Activated T-cell treated with anti-CD3 and anti-CD28 coated beads, Interleukin-2, amount 50 U/mL, for 48 hours (primary cell): Measurements from ENCODE around the gene MTMR10.

Source experiments
- DNase-seq, 2 experiments: peaks; one replicate each; pipeline ENCODE4 v3.0.0-alpha.2; 2020

MTMR10 gene

DNA sequence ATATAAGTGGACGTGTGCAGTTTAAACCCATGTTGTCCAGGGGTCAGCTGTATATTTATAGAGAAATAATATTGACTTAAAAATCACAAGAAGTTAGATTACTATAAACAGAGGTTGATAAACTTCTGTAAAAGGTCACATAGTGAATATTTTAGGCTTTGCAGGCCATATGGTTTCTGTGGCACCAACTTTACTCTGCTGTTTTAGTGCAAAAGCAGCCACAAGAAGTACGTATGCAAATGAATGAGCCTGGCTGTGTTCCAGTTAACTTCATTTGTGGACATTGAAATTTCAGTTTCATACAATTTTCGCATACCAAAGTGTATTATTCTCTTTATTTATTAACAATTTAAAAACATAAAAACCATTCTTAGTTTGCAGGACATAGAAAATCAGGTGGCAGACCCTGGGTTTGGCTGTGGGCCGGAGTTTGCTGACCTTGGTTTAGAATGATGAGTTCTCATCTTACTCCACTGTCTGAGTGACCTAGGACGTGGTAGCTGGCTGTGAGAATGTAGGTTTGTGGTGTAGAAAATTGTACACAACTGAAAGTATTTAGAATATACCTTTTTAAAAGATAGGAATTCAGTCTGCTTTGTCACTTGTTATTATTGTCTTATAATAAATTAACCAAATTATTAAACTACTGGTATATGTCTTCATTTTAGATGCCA, 71.4 kb downstream of the MTMR10 start:
- DNase-seq, result no peak

DNA sequence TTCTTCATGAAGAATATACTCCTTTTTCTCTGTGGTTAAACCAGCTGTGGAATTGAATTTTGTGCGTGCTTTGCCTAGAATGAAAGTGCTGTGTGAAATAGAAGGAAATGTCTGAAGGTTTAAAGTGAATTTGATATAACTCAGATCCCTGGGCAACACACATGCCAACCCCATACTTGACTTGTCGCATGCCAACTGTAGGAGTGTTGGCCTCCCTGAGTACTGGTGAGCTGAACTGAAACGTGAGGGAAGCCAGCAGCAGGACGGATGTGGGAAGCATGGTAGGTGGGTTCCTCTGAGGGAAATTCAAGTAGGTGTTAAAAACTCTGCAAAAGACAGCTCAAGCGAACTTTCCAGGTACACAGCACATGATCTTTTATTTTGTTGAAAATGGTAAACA, 73.1 kb downstream of the MTMR10 start:
- DNase-seq, result no peak

DNA sequence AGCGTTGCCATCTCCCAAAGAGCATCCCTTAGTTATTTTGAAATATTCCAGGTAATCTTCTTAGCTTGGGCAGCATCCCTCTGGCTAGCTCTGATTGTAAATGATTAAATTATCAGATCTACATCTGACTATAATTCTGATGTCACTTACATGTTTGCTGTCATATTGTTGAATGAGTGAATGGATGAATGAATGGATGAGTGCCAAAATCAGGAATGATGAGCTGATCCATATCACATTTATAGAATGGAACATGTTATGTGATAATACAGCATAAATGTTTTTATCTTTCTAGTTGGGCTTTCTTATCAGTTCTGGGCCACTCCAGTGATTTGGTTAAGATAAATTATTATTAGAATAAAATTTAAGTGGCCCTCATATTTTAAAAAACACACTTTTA, 73.8 kb downstream of the MTMR10 start:
- no peak for DNase-seq

DNA sequence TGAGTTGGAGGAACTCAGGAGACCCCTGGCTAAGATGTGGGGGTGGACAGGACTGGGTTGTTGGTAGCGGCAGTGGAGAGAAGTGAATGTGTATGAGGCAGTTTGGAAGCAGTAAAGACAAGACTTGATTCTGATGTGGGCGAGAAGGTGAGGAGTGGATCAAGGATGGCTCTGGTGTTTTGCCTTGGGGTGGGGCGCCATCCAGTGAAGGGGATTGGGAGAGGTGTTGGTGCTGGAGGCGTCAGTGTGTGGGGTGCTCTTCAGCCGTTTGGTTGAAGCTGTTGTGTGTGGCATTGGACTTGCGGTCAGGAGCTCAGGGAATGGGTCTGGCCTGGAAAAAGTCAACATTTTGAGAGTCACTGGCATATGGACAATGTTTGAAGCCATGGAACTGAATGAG, 74.4 kb downstream of the MTMR10 start:
- DNase-seq, result no peak

DNA sequence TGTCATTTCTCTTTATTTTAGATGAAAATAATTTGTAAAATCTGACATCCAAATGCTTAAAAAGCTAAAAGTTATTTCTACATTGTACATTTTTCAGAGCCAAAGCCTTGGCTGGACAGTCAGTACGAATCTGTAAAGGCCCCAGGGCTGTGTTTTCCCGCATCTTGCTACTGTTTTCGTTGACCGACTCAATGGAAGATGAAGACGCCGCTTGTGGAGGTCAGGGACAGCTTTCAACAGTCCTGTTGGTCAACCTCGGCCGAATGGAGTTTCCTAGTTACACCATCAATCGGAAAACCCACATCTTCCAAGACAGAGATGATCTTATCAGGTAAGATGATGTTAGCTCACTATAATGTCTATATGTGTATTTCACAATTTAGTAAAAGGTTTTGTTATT, 77.7 kb downstream of the MTMR10 start:
- no peak for DNase-seq

DNA sequence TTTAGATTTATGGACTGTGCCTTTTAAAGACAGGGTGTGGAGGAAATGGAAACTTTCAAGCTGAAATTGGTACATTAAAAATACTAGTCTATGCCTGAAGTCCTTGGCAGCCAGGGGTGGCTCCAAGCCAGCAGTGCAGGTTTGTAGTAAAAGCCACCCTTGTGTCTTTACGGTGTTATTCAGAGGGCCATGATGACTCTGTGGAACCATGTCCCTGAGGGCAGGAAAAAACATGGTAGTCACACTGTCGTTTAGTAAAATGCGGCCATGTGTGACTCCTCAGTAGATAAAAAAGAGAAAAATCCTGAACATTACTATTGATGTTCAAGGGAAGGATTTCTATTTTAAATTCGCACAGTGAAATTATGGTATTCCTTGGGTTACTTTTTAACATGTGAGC, 85.1 kb downstream of the MTMR10 start:
- no peak for DNase-seq

DNA sequence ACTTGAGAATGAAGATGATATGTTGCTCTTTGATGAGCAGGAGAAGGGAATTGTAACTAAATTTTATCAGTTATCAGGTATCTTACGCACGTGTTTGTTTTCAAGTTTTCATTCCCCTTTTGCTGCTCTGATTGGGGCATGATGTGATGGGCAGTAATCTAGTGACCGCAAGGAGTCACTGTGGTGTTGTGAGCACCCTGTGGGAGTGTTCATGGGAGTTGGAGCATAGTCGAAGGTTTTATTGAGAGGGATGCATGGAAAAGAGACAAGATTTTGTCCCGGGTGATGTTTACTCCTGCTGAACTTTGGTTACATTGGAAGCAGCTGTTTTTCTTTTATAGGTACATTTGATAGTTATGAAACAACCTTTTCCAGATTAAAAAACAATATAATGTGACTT, 85.6 kb downstream of the MTMR10 start:
- no peak for DNase-seq

DNA sequence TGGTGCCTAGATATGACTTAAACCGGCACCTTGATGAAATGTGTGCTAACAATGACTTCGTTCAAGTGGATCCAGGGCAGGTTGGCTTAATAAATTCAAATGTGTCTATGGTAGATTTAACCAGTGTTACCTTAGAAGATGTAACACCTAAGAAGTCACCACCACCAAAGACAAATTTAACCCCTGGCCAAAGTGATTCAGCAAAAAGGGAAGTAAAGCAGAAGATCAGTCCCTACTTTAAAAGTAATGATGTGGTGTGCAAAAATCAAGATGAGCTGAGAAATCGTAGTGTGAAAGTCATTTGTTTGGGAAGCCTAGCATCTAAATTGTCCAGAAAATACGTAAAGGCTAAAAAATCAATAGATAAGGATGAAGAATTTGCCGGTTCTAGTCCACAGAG, 86.6 kb downstream of the MTMR10 start:
- DNase-seq, result no peak

DNA sequence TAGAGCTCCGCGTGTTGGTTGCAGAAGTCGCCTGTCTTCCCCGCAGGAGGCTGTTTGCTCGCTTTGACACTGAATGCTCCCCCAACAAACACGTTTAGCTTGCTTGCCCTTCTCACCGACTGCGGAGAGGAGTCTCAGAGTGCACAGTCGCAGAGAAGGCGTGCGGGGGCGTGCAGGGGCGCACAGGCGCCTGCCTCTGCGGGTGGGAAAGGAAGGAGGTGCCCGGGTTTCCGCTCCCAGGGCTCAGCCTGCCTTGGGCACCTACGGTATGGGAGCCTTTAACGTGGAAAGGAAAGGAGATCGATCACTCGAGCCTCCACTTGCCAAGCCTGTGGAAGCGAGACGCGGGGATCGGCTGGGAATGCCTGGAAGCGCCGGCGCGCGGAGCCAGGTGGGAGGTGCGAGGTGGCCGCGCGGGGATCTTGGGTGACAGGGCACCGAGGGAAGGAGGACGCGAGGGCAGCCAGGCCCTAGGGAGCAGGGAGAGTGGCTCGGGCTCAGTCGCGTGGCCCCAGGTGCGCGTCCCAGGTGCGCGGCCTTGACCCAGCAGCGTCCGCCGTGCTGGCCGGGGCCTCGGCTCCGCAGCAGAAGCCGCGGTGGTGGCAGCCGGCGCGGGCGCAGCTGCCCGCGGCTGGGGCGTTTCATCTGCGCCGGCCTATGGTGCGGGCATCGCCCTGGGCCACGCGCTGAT, 87.8 kb downstream of the MTMR10 start, which contains the start of gene FAN1:
Gene FAN1, plus strand, starts transcription at position 419 of the 691 bp plus-strand sequence. CDS start 749 bp downstream, outside the sequence.
- DNase-seq, result peak; percentile 85 to 88

DNA sequence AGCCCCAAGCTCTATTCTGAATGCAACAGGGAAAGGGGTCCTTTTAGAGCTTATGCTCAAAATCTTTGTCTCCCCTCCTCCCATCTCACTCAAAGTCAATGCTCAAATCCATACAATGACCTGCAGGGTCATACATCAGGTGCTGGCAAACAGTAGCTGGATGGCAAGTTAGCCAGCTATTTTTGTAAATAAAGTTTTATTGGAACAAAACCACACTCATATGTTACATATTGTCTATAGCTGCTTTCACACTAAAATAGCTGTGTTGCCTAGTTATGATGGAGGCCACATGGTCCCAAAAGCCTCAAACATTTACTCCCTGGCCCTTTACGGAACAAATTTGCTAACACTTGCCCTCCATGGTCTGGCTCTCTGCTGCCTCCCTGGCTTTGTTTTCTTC, 89.5 kb downstream of the MTMR10 start:
- DNase-seq, result no peak

DNA sequence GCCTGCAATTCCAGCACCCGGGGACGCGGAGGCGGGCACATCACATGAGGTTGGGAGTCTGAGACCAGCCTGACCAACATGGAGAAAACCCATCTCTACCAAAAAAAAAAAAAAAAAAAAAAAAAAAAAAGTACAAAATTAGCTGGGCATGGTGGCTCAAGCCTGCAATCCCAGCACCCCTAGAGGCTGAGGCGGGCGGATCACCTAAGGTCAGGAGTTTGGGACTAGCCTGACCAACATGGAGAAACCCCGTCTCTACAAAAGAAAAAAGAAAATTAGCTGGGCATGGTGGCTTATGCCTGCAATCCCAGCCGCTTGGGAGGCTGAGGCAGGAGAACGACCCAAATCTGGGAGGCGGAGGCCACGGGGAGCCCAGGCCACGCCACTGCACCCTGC, 95.2 kb downstream of the MTMR10 start:
- DNase-seq, result no peak

DNA sequence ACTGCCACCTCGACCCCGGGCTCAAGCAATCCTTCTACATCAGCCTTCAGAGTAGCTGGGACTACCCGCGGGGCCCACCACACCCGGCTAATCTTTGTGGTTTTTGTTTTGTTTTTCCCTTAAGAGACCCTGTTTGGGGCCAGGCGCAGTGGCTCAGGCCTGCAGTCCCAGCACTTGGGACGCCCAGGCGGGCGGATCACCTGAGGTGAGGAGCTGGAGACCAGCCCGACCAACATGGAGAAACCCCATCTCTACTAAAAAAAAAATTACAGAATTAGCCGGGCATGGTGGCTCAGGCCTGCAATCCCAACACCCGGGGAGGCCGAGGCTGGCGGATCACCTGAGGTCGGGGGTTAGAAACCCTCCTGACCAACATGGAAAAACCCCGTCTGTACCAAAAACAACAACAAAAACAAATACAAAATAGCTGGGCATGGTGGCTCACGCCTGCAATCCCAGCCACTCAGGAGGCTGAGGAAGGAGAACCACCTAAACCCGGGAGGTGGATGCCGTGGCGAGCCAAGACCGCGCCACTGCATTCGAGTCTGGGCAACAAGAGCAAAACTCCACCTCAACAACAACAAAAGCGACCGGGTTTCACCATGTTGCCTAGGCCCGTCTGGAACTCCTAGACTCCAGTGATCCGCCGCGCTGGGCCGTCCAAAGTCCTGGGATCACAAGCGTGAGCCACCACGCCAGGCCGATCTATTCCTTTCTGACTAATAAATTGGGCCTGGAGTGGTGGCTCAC, 95.8 kb downstream of the MTMR10 start:
- DNase-seq, result no peak

DNA sequence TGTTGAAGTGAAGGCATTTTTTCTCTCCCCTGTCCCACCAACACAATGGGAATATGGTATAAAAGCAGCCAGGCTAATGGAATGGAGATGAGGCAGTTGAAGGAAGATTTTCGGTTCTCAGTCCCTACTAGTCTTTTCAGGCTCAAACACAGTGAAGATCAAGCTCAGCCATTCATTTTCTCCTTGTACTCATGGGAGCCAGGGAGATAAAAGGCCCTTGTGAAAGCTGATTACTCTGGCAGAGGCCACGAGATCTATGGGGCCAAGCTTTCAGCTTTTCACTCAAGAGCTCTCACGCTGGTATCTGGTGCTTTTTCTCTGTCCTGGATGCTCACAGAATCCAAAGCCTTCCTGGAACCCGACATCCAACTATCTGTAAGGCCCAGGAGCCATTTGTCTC, 102.2 kb downstream of the MTMR10 start:
- no peak for DNase-seq
